GM12875 (cell line): Measurements from ENCODE around the gene DGCR2.

Experiments used
- H3K4me3 ChIP-seq: one replicate; pipeline ENCODE4 v1.5.1; 2011; ENCODE audit warnings: low read depth, low read length, control low read depth
- CTCF ChIP-seq: IDR thresholded peaks from 2 replicates; pipeline ENCODE4 v1.5.1; 2011; ENCODE audit warnings: low read depth, mild to moderate bottlenecking, control low read depth, inconsistent platforms, low read length, moderate library complexity, borderline replicate concordance; ENCODE audit not compliant: insufficient read depth

DGCR2 gene

GRCh38 chr22:19039448-19039780 lies 82.8 kb downstream of the DGCR2 start:
- TF ChIP-seq CTCF: no peak
- H3K4me3 ChIP-seq: no peak overlapping the region

GRCh38 chr22:19038728-19039447 lies 83.3 kb downstream of the DGCR2 start:
- no peak for TF ChIP-seq CTCF
- no peak overlapping the region for H3K4me3 ChIP-seq

- no peak overlapping the region for H3K4me3 ChIP-seq
- no peak for TF ChIP-seq CTCF
Observed at GRCh38 chr22:19038164-19038546, 84.1 kb downstream of the DGCR2 start.

GRCh38 chr22:19037282-19038163 lies 84.7 kb downstream of the DGCR2 start:
- no peak for TF ChIP-seq CTCF
- no peak overlapping the region for H3K4me3 ChIP-seq

GRCh38 chr22:19036523-19037273 lies 85.5 kb downstream of the DGCR2 start:
- H3K4me3 ChIP-seq: no peak overlapping the region
- no peak for TF ChIP-seq CTCF

GRCh38 chr22:19036229-19036522 lies 86.0 kb downstream of the DGCR2 start:
- no peak for TF ChIP-seq CTCF
- H3K4me3 ChIP-seq: no peak overlapping the region
